LNCaP clone FGC (cell line): ENCODE measurements around the gene C16orf95.
A peak's percentile ranks its signal among the peaks of the same experiment; 100 is the strongest.

Source experiments
- DNase-seq: peaks from one replicate; pipeline ENCODE4 v3.0.0-alpha.2; 2011; ENCODE audit warnings: low read depth
- H3K4me3 ChIP-seq: 2 replicates; pipeline ENCODE4 v1.5.1; 2011; ENCODE audit warnings: mild to moderate bottlenecking, low read depth, low read length, control low read depth
- CTCF ChIP-seq: IDR thresholded peaks from 2 replicates; pipeline ENCODE4 v1.5.1; 2012; ENCODE audit warnings: mild to moderate bottlenecking; ENCODE audit not compliant: control insufficient read depth, insufficient read depth; ENCODE audit errors: extremely low read depth

The C16orf95 gene

GRCh38 chr16:87336434-87337240, 19.4 kb upstream of the C16orf95 start:
- DNase-seq: no peak
- no peak overlapping the region for H3K4me3 ChIP-seq
- no peak for TF ChIP-seq CTCF

GRCh38 chr16:87335625-87336433, 18.6 kb upstream of the C16orf95 start:
- no peak for TF ChIP-seq CTCF
- DNase-seq: no peak

GRCh38 chr16:87334651-87335624, 17.7 kb upstream of the C16orf95 start:
- H3K4me3 ChIP-seq: no peak overlapping the region
- no peak for TF ChIP-seq CTCF

More at GRCh38 chr16:87335625-87336433, 18.6 kb upstream of the C16orf95 start:
- no peak overlapping the region for H3K4me3 ChIP-seq

GRCh38 chr16:87333581-87334331, 16.6 kb upstream of the C16orf95 start:
- TF ChIP-seq CTCF: no peak
- no peak overlapping the region for H3K4me3 ChIP-seq
- DNase-seq: no peak

More at GRCh38 chr16:87334651-87335624, 17.7 kb upstream of the C16orf95 start:
- no peak for DNase-seq

GRCh38 chr16:87333101-87333500, 15.9 kb upstream of the C16orf95 start:
- no peak overlapping the region for H3K4me3 ChIP-seq
- no peak for DNase-seq
- TF ChIP-seq CTCF: no peak

- no peak overlapping the region for H3K4me3 ChIP-seq
- DNase-seq: peak; percentile 31
- TF ChIP-seq CTCF: no peak
Observed at GRCh38 chr16:87332150-87332549, 15.0 kb upstream of the C16orf95 start.
